Measurements from ENCODE around the gene MT1H. TPM values are rescaled to one million over a fixed set of nuclear protein-coding genes. Genes with fewer than 3 reads are reported as not detected.
"Not testable (repeated sequence)": the region's sequence is repeated elsewhere in the genome, so short reads cannot be mapped to it uniquely, and the experiment has no call there.

Gene MT1H
- total and polyA plus RNA-seq, 7 donors, result 2.0 to 581 (median 133) TPM; not detected in 4

DNA sequence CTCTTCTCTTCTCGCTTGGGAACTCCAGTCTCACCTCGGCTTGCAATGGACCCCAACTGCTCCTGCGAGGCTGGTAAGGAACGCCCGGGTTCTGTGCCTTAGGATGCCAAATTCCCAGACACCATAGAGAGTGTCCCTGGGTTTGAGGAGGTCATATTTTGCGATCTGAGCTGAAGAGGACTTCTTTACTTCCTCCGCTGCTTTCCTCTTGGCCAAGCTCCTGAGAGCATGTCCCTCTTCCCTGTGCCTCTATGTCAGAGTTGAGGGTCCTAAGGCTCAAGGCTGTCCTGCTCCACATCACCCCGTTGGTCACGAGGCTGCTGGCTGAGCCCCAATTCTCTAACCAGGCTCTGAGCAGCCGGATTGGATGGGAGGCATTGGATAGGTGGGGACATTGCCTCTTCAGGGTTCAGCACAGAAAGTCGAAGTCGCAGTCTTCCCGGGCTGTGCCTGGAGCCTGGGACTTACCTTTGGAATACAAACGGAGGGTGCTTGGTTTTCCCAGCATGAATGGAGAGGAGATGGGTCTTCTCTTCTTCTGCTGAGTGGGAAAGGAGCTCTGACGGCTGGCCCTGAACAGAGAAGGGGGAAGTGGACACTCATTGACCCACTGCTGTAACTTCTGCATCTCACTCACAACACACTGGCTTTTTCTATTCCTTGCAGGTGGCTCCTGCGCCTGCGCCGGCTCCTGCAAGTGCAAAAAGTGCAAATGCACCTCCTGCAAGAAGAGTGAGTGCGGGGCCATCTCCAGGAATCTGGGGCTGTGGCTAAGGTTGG, 416 bp downstream of the MT1H start:
- intact Hi-C loops (cut with DNase I), result no loop called here
- no peak overlapping the region for H3K4me3 ChIP-seq

DNA sequence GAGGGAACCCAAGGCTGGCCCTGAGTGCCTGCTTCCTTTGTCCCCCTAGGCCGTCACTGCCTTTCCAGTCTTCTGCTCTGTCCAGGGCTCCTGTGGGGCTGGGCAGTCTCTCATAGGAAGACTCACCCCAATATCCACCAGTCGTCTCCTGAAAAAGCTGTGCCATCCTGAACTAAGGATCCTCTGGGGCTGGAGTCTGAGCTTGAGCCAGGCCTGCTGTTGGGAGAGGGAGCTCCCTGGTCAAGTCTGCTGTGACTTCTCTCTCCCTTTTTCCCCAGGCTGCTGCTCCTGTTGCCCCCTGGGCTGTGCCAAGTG, 963 bp downstream of the MT1H start:
- TF ChIP-seq POLR2AphosphoS5 (IDR thresholded peaks at IDR 0.05) (no peak), POLR2A (IDR thresholded peaks at IDR 0.05) (no peak), EP300 (IDR thresholded peaks at IDR 0.05) (no peak)
- TF ChIP-seq, protein P1, sequence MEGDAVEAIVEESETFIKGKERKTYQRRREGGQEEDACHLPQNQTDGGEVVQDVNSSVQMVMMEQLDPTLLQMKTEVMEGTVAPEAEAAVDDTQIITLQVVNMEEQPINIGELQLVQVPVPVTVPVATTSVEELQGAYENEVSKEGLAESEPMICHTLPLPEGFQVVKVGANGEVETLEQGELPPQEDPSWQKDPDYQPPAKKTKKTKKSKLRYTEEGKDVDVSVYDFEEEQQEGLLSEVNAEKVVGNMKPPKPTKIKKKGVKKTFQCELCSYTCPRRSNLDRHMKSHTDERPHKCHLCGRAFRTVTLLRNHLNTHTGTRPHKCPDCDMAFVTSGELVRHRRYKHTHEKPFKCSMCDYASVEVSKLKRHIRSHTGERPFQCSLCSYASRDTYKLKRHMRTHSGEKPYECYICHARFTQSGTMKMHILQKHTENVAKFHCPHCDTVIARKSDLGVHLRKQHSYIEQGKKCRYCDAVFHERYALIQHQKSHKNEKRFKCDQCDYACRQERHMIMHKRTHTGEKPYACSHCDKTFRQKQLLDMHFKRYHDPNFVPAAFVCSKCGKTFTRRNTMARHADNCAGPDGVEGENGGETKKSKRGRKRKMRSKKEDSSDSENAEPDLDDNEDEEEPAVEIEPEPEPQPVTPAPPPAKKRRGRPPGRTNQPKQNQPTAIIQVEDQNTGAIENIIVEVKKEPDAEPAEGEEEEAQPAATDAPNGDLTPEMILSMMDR (IDR thresholded peaks at IDR 0.05), result no peak
- H3K27me3 ChIP-seq, result peaks cover 6 to 99% (median 61%) of the 10 kb centered on the region in 3 donors
- no peak for DNase-seq
- WGBS, 2 donors, result 58 to 89% methylated on average over 2 of the region's 2 CpGs
- peaks cover 0 to 19% (median 13%) of the 10 kb centered on the region in 4 donors for H3K4me1 ChIP-seq
- H3K36me3 ChIP-seq, result no peaks in the 10 kb centered on the region
- H3K27ac ChIP-seq, result no peak overlapping the region
- intact Hi-C loops (cut with DNase I), result no loop called here
- no peaks in the 10 kb centered on the region for H3K9me3 ChIP-seq
- H3K4me3 ChIP-seq, result no peak overlapping the region

More for the DNA sequence above, 416 bp downstream of the MT1H start:
- Histone ChIP-seq H3K27ac (no peak overlapping the region), H3K27me3 (peaks cover 4 to 99% (median 60%) of the 10 kb centered on the region in 3 donors), H3K36me3 (no peaks in the 10 kb centered on the region), H3K4me1 (peaks cover 0 to 17% (median 11%) of the 10 kb centered on the region in 4 donors), H3K9me3 (no peaks in the 10 kb centered on the region)
- no peak for DNase-seq
- TF ChIP-seq, protein P1 (IDR thresholded peaks at IDR 0.05), result no peak
- TF ChIP-seq POLR2A (IDR thresholded peaks at IDR 0.05) (no peak), POLR2AphosphoS5 (IDR thresholded peaks at IDR 0.05) (no peak), EP300 (IDR thresholded peaks at IDR 0.05) (no peak)
- 19 to 38% methylated on average over 19 of the region's 19 CpGs for WGBS, 2 donors

DNA sequence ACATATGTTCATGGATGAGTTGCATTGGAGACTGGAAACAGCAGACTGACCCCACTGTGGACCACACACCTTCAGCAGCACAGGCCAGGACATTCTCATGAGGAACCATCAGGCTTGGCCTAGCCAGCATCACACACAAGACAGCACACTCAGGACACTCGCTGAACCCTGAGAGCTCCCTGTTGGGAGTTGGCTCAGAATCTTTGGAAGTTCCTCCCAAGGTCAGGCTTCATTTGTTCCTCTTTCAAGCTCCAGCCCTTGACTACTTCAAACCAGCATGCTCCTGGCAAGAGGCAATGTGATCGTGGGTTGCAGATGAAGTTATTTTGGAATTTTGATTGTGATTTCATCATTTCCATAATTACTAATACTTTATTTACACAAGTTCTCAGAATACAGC, 2.1 kb downstream of the MT1H start:
- WGBS, 2 donors, result 75 to 88% methylated on average over 2 of the region's 2 CpGs
- H3K27me3 ChIP-seq, result peaks cover 9 to 99% (median 63%) of the 10 kb centered on the region in 3 donors
- not testable (repeated sequence) for H3K4me3 ChIP-seq

DNA sequence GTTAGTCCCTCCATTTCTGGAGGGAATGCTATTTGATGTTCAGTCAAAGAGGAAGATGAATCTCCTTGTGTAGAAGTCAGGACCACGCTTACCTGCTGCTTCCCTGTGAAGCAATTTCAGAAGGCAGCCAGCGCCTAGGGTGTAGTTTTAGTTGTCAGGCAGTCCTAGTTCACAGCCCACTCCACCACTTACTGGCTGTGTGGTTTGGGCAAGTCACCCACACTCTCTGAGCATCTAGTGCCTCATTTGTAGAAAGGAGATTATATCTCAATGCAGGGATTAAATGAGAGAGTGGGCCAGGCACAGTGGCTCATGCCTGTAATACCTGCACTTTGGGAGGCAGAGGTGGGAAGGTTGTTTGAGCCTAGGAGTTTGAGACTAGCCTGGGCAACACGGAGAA, 2.6 kb downstream of the MT1H start:
- 76 to 88% methylated on average over 3 of the region's 3 CpGs for WGBS, 2 donors

More for the DNA sequence above, 2.1 kb downstream of the MT1H start:
- H3K4me1 ChIP-seq, result peaks cover 0 to 26% (median 21%) of the 10 kb centered on the region in 4 donors
- DNase-seq; intact Hi-C loops (cut with DNase I); H3K27ac ChIP-seq; H3K9me3 ChIP-seq; H3K36me3 ChIP-seq: not testable (repeated sequence)

DNA sequence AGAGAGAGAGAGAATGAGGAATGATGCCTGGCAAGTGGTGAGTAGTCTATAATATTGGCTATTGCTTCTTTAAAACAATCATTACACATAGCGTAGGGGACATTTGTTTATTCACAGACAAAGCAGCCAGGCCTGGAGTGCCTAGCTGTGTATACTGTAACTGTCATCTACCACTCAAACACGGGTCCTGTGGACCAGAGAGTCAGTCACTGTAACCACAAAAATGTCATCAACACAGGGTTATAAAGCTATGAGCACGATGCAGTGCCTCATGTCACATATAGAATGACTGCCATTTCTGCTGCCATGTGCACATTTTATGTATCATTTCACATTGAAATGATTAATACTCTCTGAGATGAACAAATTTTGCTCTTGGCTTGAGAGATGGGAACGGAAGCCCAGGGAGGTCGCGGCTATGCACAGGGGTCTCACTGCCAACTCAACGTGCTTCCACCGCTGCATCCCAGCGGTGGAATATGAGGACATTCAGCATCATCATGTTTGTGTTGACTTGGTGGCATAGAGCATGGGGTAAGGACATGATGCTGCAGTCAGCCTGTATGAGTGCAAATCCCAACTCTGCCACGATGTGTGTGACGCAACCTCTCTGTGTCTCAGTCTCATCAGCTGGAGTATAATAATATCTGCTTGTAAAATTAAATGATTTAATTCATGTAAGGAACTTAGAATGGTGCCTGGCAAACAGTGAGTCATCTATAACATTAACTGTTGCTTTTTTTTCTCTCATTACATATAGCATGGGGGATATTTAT, 3.3 kb downstream of the MT1H start:
- Histone ChIP-seq H3K27me3 (peaks cover 5 to 92% (median 54%) of the 10 kb centered on the region in 3 donors), H3K4me3 (no peak overlapping the region), H3K4me1 (peaks cover 0 to 24% (median 17%) of the 10 kb centered on the region in 4 donors), H3K36me3 (no peaks in the 10 kb centered on the region), H3K27ac (no peak overlapping the region), H3K9me3 (no peaks in the 10 kb centered on the region)
- intact Hi-C loops (cut with DNase I), result no loop called here
- TF ChIP-seq, protein P1 (IDR thresholded peaks at IDR 0.05), result no peak
- TF ChIP-seq POLR2A (IDR thresholded peaks at IDR 0.05), result no peak
- 85 to 87% methylated on average over 11 of the region's 11 CpGs for WGBS, 2 donors
- no peak for DNase-seq

More for the DNA sequence above, 2.6 kb downstream of the MT1H start:
- H3K9me3 ChIP-seq; intact Hi-C loops (cut with DNase I); H3K27ac ChIP-seq; H3K4me3 ChIP-seq; H3K36me3 ChIP-seq; DNase-seq: not testable (repeated sequence)
- peaks cover 9 to 99% (median 61%) of the 10 kb centered on the region in 3 donors for H3K27me3 ChIP-seq
- peaks cover 0 to 26% (median 21%) of the 10 kb centered on the region in 4 donors for H3K4me1 ChIP-seq
